Activated CD8-positive, alpha-beta memory T cell treated with anti-CD3 and anti-CD28 coated beads for 4 hours (primary cell): Measurements from ENCODE around the gene CCP110.

ENCODE experiments used
- DNase-seq, 2 donors: peaks; one replicate each; pipeline ENCODE4 v3.0.0-alpha.2; 2020; ENCODE audit warnings: low read depth in 2 of 2

CCP110 gene

GRCh38 chr16:19523559-19524355 lies at the start of gene CCP110:
Gene CCP110, plus strand, starts transcription at chr16:19523942. Its CDS starts 3,940 bp downstream, at chr16:19527882.
- peak; percentile 84 to 91 for DNase-seq

GRCh38 chr16:19474617-19475016 lies 49.1 kb upstream of the CCP110 start:
- no peak for DNase-seq

GRCh38 chr16:19478505-19478904 lies 45.2 kb upstream of the CCP110 start:
- no peak for DNase-seq

- DNase-seq: no peak
Observed at GRCh38 chr16:19479302-19479721, 44.4 kb upstream of the CCP110 start.

GRCh38 chr16:19481296-19481695 lies 42.4 kb upstream of the CCP110 start:
- DNase-seq: no peak

- no peak for DNase-seq
Observed at GRCh38 chr16:19481769-19482168, 42.0 kb upstream of the CCP110 start.

- DNase-seq: no peak
Observed at GRCh38 chr16:19482291-19482690, 41.5 kb upstream of the CCP110 start.

- DNase-seq: no peak
Observed at GRCh38 chr16:19484096-19484495, 39.6 kb upstream of the CCP110 start.

GRCh38 chr16:19485611-19486010 lies 38.1 kb upstream of the CCP110 start:
- DNase-seq: no peak

- DNase-seq: no peak
Observed at GRCh38 chr16:19486051-19486450, 37.7 kb upstream of the CCP110 start.

- no peak for DNase-seq
Observed at GRCh38 chr16:19486750-19487325, 36.9 kb upstream of the CCP110 start.

GRCh38 chr16:19488213-19488640 lies 35.5 kb upstream of the CCP110 start:
- DNase-seq: no peak

GRCh38 chr16:19490619-19491018 lies 33.1 kb upstream of the CCP110 start:
- DNase-seq: no peak

GRCh38 chr16:19497176-19497575 lies 26.6 kb upstream of the CCP110 start:
- DNase-seq: no peak

GRCh38 chr16:19499006-19499405 lies 24.7 kb upstream of the CCP110 start:
- no peak for DNase-seq

GRCh38 chr16:19499481-19499880 lies 24.3 kb upstream of the CCP110 start:
- DNase-seq: no peak

- peak in 1 of 2 donors; percentile 38 for DNase-seq
Observed at GRCh38 chr16:19502395-19503131, 21.2 kb upstream of the CCP110 start.

- DNase-seq: no peak
Observed at GRCh38 chr16:19503461-19504075, 20.2 kb upstream of the CCP110 start.

- DNase-seq: no peak
Observed at GRCh38 chr16:19505600-19506303, 18.0 kb upstream of the CCP110 start.

- no peak for DNase-seq
Observed at GRCh38 chr16:19506965-19507364, 16.8 kb upstream of the CCP110 start.

- DNase-seq: no peak
Observed at GRCh38 chr16:19507867-19508266, 15.9 kb upstream of the CCP110 start.

GRCh38 chr16:19512297-19512696 lies 11.4 kb upstream of the CCP110 start:
- DNase-seq: no peak
